NCI-H2107 treated with DMSO at 0.1 percent for 48 hours (cell line): ENCODE data around the gene NFASC.

Experiments
- DNase-seq: peaks from one replicate; lab custom pipeline; 2025; ENCODE audit not compliant: unreplicated experiment; lab: John Stamatoyannopoulos, UW

The NFASC gene

GRCh38 chr1:204858363-204858821 lies 12.3 kb upstream of the NFASC start:
- peak; percentile 26 for DNase-seq

- no peak for DNase-seq
Measured at GRCh38 chr1:204859861-204860267, 10.8 kb upstream of the NFASC start.

- DNase-seq, result no peak
Measured at GRCh38 chr1:204863024-204863423, 7.6 kb upstream of the NFASC start.

- DNase-seq, result no peak
Measured at GRCh38 chr1:204863730-204864129, 6.9 kb upstream of the NFASC start.

GRCh38 chr1:204866051-204866596 lies 4.5 kb upstream of the NFASC start:
- no peak for DNase-seq

- no peak for DNase-seq
Measured at GRCh38 chr1:204867203-204867602, 3.5 kb upstream of the NFASC start.

- DNase-seq, result no peak
Measured at GRCh38 chr1:204867666-204868339, 2.9 kb upstream of the NFASC start.

- no peak for DNase-seq
Measured at GRCh38 chr1:204868340-204868700, 2.3 kb upstream of the NFASC start.

- DNase-seq, result no peak
Measured at GRCh38 chr1:204869097-204869496, 1.6 kb upstream of the NFASC start.

GRCh38 chr1:204871405-204872037 lies 859 bp downstream of the NFASC start:
- no peak for DNase-seq

GRCh38 chr1:204872262-204872881 lies 1.7 kb downstream of the NFASC start:
- no peak for DNase-seq

- DNase-seq, result no peak
Measured at GRCh38 chr1:204873176-204873575, 2.5 kb downstream of the NFASC start.

GRCh38 chr1:204873714-204874113 lies 3.1 kb downstream of the NFASC start:
- DNase-seq, result no peak

GRCh38 chr1:204874274-204874673 lies 3.6 kb downstream of the NFASC start:
- DNase-seq, result no peak

GRCh38 chr1:204875255-204875654 lies 4.6 kb downstream of the NFASC start:
- no peak for DNase-seq

- no peak for DNase-seq
Measured at GRCh38 chr1:204878621-204879234, 8.1 kb downstream of the NFASC start.

- no peak for DNase-seq
Measured at GRCh38 chr1:204879351-204879750, 8.7 kb downstream of the NFASC start.

- DNase-seq, result no peak
Measured at GRCh38 chr1:204880906-204881305, 10.2 kb downstream of the NFASC start.

- no peak for DNase-seq
Measured at GRCh38 chr1:204882479-204882878, 11.8 kb downstream of the NFASC start.

- no peak for DNase-seq
Measured at GRCh38 chr1:204883405-204883804, 12.7 kb downstream of the NFASC start.

GRCh38 chr1:204885288-204885711 lies 14.6 kb downstream of the NFASC start:
- DNase-seq, result no peak

GRCh38 chr1:204885790-204886189 lies 15.1 kb downstream of the NFASC start:
- DNase-seq, result no peak
